K562 (cell line): ENCODE data around the gene STX18. TPM values are rescaled to one million over a fixed set of nuclear protein-coding genes. Genes with fewer than 3 reads are reported as not detected.

Source experiments
- DLX4 ChIP-seq: fragments of 250-450 bp; sonication (Bioruptor Pico); IDR thresholded peaks from 2 replicates; pipeline ENCODE4 v1.6.1; 2021; ENCODE audit warnings: mild to moderate bottlenecking
- DPF2 ChIP-seq: fragments of 450-650 bp; IDR thresholded peaks from 2 replicates; pipeline ENCODE4 v1.6.1; 2016
- EGR1 ChIP-seq: fragments of 450-650 bp; conservative IDR thresholded peaks from 2 replicates; pipeline ENCODE4 v1.6.1; 2017; ENCODE audit warnings: mild to moderate bottlenecking
- ESRRB ChIP-seq: fragments of 250-450 bp; sonication (Bioruptor Pico); IDR thresholded peaks from 2 replicates; pipeline ENCODE4 v1.5.0; 2020; ENCODE audit warnings: mild to moderate bottlenecking, moderate library complexity, borderline replicate concordance
- HDAC3 ChIP-seq: fragments of 450-650 bp; IDR thresholded peaks from 2 replicates; pipeline ENCODE4 v1.6.1; 2018; ENCODE audit warnings: borderline replicate concordance, mild to moderate bottlenecking, moderate library complexity; ENCODE audit not compliant: partially characterized antibody
- HDAC8 ChIP-seq: fragments of 450-650 bp; IDR thresholded peaks from 2 replicates; pipeline ENCODE4 v1.6.1; 2016; ENCODE audit warnings: mild to moderate bottlenecking, missing genetic modification characterization, moderate library complexity, missing compliant biosample characterization
- KDM5B ChIP-seq: fragments of 200-600 bp; sonication (generic); IDR thresholded peaks from 2 replicates; pipeline ENCODE4 v1.6.1; 2012; ENCODE audit warnings: low read depth, mild to moderate bottlenecking, moderate library complexity, low read length, control low read depth, inconsistent platforms; ENCODE audit not compliant: insufficient replicate concordance
- MECOM ChIP-seq: fragments of 250-450 bp; sonication (Bioruptor Pico); IDR thresholded peaks from 2 replicates; pipeline ENCODE4 v1.8.0; 2022; ENCODE audit warnings: inconsistent platforms
- MEF2A ChIP-seq: IDR thresholded peaks from 2 replicates; pipeline ENCODE4 v1.6.1; 2011; ENCODE audit warnings: low read depth, mild to moderate bottlenecking, low read length, moderate library complexity; ENCODE audit not compliant: control insufficient read depth
- MEF2D ChIP-seq: conservative IDR thresholded peaks from 2 replicates; pipeline ENCODE4 v1.6.1; 2016; ENCODE audit warnings: low read depth, missing genetic modification characterization, missing compliant biosample characterization
- MYNN ChIP-seq, 2 experiments: sonication (generic); formaldehyde crosslinking in 1 of 2; IDR thresholded peaks; 2 replicates each; pipeline versions ENCODE4 v1.5.0 to v1.6.1; 2016 to 2020; ENCODE audit warnings: antibody characterized with exemption in 1 of 2, missing genetic modification reagents in 1 of 2
- NCOA1 ChIP-seq: fragments of 450-650 bp; IDR thresholded peaks from 2 replicates; pipeline ENCODE4 v1.6.1; 2016; ENCODE audit warnings: low read depth
- RUNX1 ChIP-seq: sonication (generic); IDR thresholded peaks from 2 replicates; pipeline ENCODE4 v1.6.1; 2016; ENCODE audit warnings: antibody characterized with exemption, low read depth
- SAFB ChIP-seq: fragments of 200-400 bp; formaldehyde crosslinking; IDR thresholded peaks from 2 replicates; pipeline ENCODE4 v1.6.1; 2017; ENCODE audit warnings: low read depth, low read length, borderline replicate concordance
- SIRT6 ChIP-seq: IDR thresholded peaks from one replicate; pipeline ENCODE4 v1.6.1; 2012; ENCODE audit warnings: low read depth, mild to moderate bottlenecking, control low read depth, inconsistent platforms, low read length, moderate library complexity
- SMAD1 ChIP-seq: fragments of 150-350 bp; IDR thresholded peaks from 2 replicates; pipeline ENCODE4 v1.6.1; 2014; ENCODE audit warnings: low read length, low read depth; ENCODE audit not compliant: partially characterized antibody
- SMAD4 ChIP-seq: fragments of 250-450 bp; sonication (Bioruptor Pico); conservative IDR thresholded peaks from 2 replicates; pipeline ENCODE4 v1.8.0; 2021; ENCODE audit warnings: inconsistent platforms, mild to moderate bottlenecking, moderate library complexity
- THRAP3 ChIP-seq: fragments of 450-650 bp; IDR thresholded peaks from 2 replicates; pipeline ENCODE4 v1.6.1; 2016; ENCODE audit warnings: mild to moderate bottlenecking, inconsistent platforms, borderline replicate concordance
- ZBTB43 ChIP-seq: sonication (generic); formaldehyde crosslinking; IDR thresholded peaks from 2 replicates; pipeline ENCODE4 v1.8.0; 2023; ENCODE audit warnings: mild to moderate bottlenecking, missing genetic modification reagents
- ZNF41 ChIP-seq: fragments of 250-450 bp; sonication (Bioruptor Pico); conservative IDR thresholded peaks from 2 replicates; pipeline ENCODE4 v1.4.0; 2020; ENCODE audit warnings: mild to moderate bottlenecking
- ZNF696 ChIP-seq: fragments of 250-450 bp; sonication (Bioruptor Pico); conservative IDR thresholded peaks from 2 replicates; pipeline ENCODE4 v1.4.0; 2020; ENCODE audit warnings: mild to moderate bottlenecking, moderate library complexity
- ZSCAN32 ChIP-seq: fragments of 450-650 bp; formaldehyde crosslinking; IDR thresholded peaks from 2 replicates; pipeline ENCODE4 v1.4.0; 2020; ENCODE audit warnings: mild to moderate bottlenecking, moderate library complexity
- polyA plus RNA-seq, 8 experiments: library from polyadenylated mRNA; depleted of rRNA in 4 of 8; stranded (reverse) in 5 of 8; unstranded in 3 of 8; fragments of >200 nt; fragmentation: Nextera tagmentation in 2 of 8; fragmentation: Illumina TruSeq in 1 of 8; extraction: Ambion mirVana in 2 of 8; extraction: Trizol in 1 of 8; gene quantifications; 2 replicates each; pipeline versions ENCODE4 v1.2.1 to v1.2.3, GENCODE V29; 2011 to 2014; ENCODE audit warnings: inconsistent platforms in 1 of 8, missing spikeins in 1 of 8
- total RNA-seq, 7 experiments: library from RNA; depleted of rRNA in 6 of 7; stranded (reverse); fragments of >200 nt in 6 of 7; fragmentation: Illumina TruSeq in 2 of 7; extraction: Trizol in 2 of 7; gene quantifications; 2 replicates each; pipeline versions ENCODE4 v1.2.1 to v1.2.3, GENCODE V29; 2011 to 2021; ENCODE audit warnings: low replicate concordance in 1 of 7
- TF ChIP-seq, protein P1 (sequence below): sonication (generic); formaldehyde crosslinking; IDR thresholded peaks from 2 replicates; pipeline ENCODE4 v1.8.0; 2022; ENCODE audit warnings: mild to moderate bottlenecking, missing genetic modification reagents
- TF ChIP-seq, protein P2 (sequence below), 2 experiments: IDR thresholded peaks; 2 replicates each; pipeline ENCODE4 v1.6.1; 2011; ENCODE audit warnings: borderline replicate concordance in 1 of 2, control low read depth in 1 of 2, low read depth in 1 of 2, low read length in 1 of 2, mild to moderate bottlenecking in 1 of 2, mixed read lengths in 1 of 2, moderate library complexity in 1 of 2; ENCODE audit not compliant: insufficient read depth in 1 of 2, insufficient read length in 1 of 2, poor library complexity in 1 of 2, severe bottlenecking in 1 of 2; ENCODE audit errors: extremely low read depth in 1 of 2

The STX18 gene
- total and polyA plus RNA-seq, 9 of the 15 experiments (the other 6 are each of a cell fraction or from before 2014, with no cell fraction given), result 6.2 to 41.7 (median 22.7) TPM

- no peak for TF ChIP-seq THRAP3
- TF ChIP-seq SAFB, result no peak
- no peak for TF ChIP-seq NCOA1
- TF ChIP-seq, protein P1, sequence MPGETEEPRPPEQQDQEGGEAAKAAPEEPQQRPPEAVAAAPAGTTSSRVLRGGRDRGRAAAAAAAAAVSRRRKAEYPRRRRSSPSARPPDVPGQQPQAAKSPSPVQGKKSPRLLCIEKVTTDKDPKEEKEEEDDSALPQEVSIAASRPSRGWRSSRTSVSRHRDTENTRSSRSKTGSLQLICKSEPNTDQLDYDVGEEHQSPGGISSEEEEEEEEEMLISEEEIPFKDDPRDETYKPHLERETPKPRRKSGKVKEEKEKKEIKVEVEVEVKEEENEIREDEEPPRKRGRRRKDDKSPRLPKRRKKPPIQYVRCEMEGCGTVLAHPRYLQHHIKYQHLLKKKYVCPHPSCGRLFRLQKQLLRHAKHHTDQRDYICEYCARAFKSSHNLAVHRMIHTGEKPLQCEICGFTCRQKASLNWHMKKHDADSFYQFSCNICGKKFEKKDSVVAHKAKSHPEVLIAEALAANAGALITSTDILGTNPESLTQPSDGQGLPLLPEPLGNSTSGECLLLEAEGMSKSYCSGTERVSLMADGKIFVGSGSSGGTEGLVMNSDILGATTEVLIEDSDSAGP (CRISPR knock-in tag), result no peak
- no peak for TF ChIP-seq ZBTB43
- TF ChIP-seq ZNF41 (CRISPR knock-in tag), result no peak
- no peak for TF ChIP-seq SMAD1
- TF ChIP-seq MECOM (CRISPR knock-in tag), result peak; percentile 47; the same call in 1 of the 2 replicates
- no peak for TF ChIP-seq MEF2A
- TF ChIP-seq, protein P2, sequence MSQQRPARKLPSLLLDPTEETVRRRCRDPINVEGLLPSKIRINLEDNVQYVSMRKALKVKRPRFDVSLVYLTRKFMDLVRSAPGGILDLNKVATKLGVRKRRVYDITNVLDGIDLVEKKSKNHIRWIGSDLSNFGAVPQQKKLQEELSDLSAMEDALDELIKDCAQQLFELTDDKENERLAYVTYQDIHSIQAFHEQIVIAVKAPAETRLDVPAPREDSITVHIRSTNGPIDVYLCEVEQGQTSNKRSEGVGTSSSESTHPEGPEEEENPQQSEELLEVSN (IDR thresholded peaks at IDR 0.05; ENCODE audit: borderline replicate concordance in 1 of 2, extremely low read depth in 1 of 2, insufficient read depth in 1 of 2, insufficient read length in 1 of 2, low read depth in 1 of 2, low read length in 1 of 2, poor library complexity in 1 of 2, severe bottlenecking in 1 of 2), result peak in 1 of 2 experiments; percentile 26
- no peak for TF ChIP-seq ZSCAN32 (CRISPR knock-in tag)
- peak; percentile 35 for TF ChIP-seq HDAC3
- no peak for TF ChIP-seq ESRRB (CRISPR knock-in tag)
- no peak for TF ChIP-seq SIRT6
- TF ChIP-seq ZNF696 (CRISPR knock-in tag), result no peak
- no peak for TF ChIP-seq EGR1
- TF ChIP-seq MYNN (IDR thresholded peaks at IDR 0.05), result no peak
- TF ChIP-seq MYNN (CRISPR knock-in tag; IDR thresholded peaks at IDR 0.05), result no peak
- no peak for TF ChIP-seq RUNX1
- peak; percentile 77 for TF ChIP-seq DPF2
- TF ChIP-seq HDAC8 (tag), result no peak
- no peak for TF ChIP-seq MEF2D (tag)
- no peak for TF ChIP-seq DLX4 (CRISPR knock-in tag)
- no peak for TF ChIP-seq KDM5B
- TF ChIP-seq SMAD4 (CRISPR knock-in tag), result 0 out of 2 replicates have a peak, but pooled peaks have one; percentile 16
Measured at GRCh38 chr4:4443821-4444220, 98.0 kb downstream of the STX18 start (continued).
